ENCODE measurements around the gene F5.

F5 gene

DNA sequence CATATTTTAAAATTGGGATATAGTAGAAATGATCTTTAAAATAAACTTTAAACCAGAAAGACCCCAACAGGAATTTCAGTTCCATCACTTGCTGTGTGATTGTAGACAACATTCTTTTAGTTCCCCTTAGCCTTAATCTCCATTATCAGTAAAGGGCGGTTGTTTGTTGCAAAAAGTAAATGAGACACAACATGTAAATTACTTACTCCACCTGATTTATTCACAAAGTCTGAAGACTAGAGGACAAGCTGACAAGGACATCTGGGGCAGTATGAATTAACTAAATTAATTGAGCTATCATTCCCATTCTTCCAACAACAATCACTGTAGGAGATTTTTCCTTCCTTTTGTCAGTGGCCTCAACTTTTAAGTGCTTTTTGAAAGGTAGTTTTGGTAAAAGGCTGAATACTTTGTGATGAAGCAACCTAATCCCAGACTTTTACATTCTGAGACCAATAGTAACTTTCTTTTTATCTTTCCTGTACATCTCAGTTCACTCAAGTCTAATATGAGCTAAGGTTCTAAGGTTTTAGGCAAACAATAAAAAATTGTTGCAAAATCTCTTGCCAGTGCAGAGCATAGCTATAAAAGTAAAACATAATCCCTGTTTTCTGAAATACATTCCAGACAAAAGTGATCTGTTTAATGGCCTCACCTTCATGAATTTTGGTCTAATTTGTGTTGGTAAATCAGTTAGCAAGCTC, 106.8 kb downstream of the F5 start:
- no peak overlapping the region for H3K4me3 ChIP-seq (ENCODE audit: low read length)
- no peak for DNase-seq (ENCODE audit: low read depth)
- TF ChIP-seq, protein P1, sequence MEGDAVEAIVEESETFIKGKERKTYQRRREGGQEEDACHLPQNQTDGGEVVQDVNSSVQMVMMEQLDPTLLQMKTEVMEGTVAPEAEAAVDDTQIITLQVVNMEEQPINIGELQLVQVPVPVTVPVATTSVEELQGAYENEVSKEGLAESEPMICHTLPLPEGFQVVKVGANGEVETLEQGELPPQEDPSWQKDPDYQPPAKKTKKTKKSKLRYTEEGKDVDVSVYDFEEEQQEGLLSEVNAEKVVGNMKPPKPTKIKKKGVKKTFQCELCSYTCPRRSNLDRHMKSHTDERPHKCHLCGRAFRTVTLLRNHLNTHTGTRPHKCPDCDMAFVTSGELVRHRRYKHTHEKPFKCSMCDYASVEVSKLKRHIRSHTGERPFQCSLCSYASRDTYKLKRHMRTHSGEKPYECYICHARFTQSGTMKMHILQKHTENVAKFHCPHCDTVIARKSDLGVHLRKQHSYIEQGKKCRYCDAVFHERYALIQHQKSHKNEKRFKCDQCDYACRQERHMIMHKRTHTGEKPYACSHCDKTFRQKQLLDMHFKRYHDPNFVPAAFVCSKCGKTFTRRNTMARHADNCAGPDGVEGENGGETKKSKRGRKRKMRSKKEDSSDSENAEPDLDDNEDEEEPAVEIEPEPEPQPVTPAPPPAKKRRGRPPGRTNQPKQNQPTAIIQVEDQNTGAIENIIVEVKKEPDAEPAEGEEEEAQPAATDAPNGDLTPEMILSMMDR (conservative IDR thresholded peaks at IDR 0.05; ENCODE audit: low read length) = no peak

DNA sequence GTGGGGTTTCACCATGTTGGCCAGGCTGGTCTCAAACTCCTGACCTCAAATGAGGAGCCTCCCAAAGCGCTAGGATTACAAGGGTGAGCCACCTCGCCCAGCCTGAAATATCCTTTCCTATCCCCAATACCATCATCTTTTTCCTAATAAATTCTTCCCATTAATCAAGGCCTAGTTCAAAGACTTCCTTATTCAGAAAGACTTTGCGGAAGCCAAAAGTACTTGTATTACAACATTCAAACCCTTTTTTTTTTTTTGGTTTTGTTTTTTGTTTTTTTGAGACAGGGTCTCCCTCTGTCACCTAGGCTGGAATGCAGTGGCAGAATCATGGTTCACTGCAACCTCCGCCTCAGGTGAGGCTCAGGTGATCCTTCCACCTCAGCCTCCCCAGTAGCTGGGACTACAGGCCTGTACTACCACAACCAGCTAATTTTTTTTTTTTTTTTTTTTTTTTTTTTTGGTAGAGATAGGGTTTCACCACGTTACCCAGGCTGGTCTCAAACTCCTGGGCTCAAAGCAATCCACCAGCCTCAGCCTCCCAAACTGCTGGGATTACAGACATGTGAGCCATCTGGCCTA, 108.1 kb downstream of the F5 start:
- H3K4me3 ChIP-seq (ENCODE audit: low read length) = no peak overlapping the region
- DNase-seq (ENCODE audit: low read depth) = no peak
- TF ChIP-seq, protein P1 (conservative IDR thresholded peaks at IDR 0.05; ENCODE audit: low read length) = no peak

DNA sequence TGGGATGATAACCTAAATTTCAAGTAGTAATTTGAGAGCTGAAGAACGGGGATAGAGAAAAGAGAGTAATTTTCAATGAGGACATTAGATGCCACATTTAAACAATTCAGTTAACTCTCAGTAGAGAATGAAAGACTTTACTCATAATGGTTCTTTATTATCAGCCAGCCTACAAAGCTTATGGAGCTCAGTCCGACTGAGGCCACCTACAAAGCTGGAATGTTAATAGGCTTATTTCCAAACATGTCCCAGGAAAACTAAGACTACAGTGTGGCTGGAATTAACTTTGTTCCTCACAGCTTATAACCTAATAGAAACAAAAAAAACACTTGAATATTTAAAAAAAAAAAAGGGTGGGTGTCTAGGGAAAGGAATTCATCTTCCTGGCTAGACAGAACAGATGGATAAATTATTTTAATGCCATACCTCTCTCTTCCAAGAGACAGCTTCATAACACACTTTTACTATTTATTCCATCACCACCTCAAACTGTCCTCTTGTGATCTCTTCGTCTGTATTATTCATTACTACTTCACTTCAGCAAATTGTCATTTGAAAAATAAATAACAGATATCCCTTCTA, 110.4 kb downstream of the F5 start:
- H3K4me3 ChIP-seq (ENCODE audit: low read length) = no peak overlapping the region
- TF ChIP-seq, protein P1 (conservative IDR thresholded peaks at IDR 0.05; ENCODE audit: low read length) = no peak
- no peak for DNase-seq (ENCODE audit: low read depth)

DNA sequence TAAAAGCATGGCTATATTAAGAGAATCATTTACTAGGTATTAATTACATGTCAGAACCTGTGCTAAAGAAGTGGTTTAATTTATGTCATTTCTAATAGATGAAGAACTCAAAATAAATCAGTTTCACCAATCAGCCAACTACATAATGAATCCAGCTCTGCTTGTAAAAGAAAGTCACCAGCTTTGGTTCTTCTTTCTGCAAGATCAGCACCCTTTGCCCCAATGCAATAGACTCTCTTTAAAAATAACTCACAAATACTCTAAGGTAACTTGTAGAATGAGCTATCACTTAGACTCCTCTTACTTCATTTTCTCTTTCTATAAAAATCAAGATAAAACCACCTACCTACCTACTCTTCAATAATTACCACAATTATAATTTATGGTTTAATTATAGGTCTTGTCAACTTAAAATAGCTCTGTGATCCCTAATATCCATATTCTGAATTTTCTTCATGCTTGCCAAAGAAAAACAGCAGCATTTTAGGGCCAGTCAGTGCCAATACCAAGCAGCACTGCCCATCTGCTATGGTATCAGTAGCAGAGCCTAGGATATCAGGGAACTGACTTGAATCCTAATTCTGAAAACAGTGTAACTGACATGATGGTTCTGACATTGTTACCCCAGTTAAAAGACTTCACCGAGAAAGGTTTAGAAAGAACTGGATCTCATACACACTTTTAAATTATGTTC, 111.8 kb downstream of the F5 start:
- TF ChIP-seq, protein P1 (conservative IDR thresholded peaks at IDR 0.05; ENCODE audit: low read length) = no peak
- DNase-seq (ENCODE audit: low read depth) = no peak
- no peak overlapping the region for H3K4me3 ChIP-seq (ENCODE audit: low read length)

DNA sequence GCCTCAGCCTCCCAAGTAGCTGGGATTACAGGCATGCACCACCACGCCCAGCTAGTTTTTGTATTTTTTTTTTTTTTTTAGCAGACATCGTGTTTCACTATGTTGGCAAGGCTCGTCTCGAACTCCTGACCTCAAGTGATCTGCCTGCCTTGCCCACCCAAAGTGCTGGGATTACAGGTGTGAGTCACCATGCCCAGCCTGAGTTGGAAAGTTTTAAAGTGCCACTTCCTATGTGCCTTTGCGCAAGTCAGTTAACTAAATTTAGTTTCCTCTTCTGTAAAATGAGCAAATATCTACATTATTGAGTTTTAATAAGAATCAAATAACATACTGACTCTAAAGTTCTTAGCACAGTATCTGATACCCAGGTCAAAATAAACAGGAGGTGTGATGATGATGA, 112.9 kb downstream of the F5 start:
- DNase-seq (ENCODE audit: low read depth) = no peak
- TF ChIP-seq, protein P1 (conservative IDR thresholded peaks at IDR 0.05; ENCODE audit: low read length) = no peak
- no peak overlapping the region for H3K4me3 ChIP-seq (ENCODE audit: low read length)

DNA sequence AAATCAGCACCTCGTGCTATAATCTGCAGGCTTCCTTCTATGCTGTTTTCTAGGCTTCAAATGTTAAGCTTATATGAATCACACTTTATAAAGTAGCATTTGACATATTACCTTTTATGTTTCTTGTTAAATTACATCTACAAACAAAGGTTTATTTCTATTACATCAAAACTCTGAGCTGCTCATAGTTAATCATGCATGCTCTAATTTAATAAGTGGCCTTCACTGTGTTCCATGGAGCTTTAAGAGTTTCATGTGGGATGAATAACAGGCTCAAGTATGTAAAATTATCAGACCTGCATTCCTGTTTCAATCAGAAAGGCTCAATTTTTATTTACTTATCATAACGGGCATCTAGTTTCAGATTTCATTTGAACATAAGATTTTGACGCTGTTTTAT, 113.5 kb downstream of the F5 start:
- no peak for DNase-seq (ENCODE audit: low read depth)
- H3K4me3 ChIP-seq (ENCODE audit: low read length) = no peak overlapping the region
- TF ChIP-seq, protein P1 (conservative IDR thresholded peaks at IDR 0.05; ENCODE audit: low read length) = no peak

Data from AG10803 (cell line).